NCI-H82 treated with DMSO at 0.1 percent for 48 hours (cell line): ENCODE data around the gene CYP27C1.

Experiments used
- DNase-seq: peaks from one replicate; lab custom pipeline; 2025; ENCODE audit not compliant: unreplicated experiment; lab: John Stamatoyannopoulos, UW

The CYP27C1 gene

DNA sequence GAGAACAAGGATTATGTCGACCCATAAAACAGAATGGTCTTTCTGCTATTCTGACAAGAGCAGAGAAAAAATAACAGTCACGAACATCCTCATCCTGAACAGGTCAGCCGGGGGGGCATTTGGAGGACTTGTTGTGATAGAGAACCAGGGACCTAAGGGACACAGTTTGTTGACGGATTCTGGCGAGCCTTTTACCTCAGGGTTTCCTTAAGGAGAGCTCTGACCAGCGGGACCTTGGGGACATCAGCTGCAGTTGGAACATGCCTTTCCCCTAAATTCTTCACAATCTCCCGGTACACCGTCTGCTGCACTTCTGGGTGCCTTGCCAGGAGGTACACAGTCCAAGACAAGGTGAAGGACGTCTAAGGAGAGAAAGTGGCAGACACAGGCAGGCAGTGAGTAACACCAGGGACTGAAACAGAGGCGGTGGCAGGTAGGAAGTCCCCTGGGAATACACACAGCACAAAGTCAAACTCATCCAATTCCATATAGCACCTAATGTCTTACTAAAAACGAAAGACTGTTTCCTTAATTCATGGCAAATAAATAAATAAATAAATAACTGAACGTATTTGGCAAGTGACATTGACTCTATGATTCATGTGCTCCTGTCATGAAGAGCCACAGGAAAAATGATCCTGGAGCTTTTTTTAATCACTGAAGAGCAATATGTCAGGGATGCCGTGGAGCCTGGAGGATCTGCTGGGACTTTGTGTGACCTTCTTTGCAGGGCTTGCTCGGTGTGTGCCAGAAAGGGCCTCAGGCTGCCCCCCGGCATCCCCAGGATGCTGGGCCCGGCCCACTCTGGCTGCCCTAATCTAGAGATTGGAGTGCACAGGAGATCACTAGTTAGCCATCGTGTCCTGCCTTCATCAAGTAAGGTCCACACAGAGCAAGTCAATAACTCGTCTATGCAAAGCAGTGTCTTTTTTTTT lies 24.7 kb downstream of the CYP27C1 start:
- no peak for DNase-seq

DNA sequence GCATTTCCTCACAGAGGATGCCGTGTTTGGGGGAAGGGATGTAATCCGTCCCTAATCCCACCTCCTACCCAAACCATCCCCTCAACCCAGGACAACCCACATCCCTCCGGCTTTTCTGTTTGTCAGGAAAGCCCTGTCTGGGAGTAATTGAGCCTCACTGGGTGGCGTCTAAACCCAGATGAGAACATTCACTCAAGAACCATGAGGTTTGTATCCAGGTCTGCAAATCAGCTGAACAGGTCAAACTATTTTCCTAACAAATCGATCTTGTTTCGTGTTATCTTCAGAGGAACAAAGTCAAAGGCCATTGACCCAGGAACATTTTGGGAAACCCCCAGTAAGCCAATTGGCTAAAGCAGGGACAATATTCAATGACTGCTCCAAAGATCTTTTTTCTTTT lies 25.7 kb downstream of the CYP27C1 start:
- DNase-seq, result peak; percentile 11

DNA sequence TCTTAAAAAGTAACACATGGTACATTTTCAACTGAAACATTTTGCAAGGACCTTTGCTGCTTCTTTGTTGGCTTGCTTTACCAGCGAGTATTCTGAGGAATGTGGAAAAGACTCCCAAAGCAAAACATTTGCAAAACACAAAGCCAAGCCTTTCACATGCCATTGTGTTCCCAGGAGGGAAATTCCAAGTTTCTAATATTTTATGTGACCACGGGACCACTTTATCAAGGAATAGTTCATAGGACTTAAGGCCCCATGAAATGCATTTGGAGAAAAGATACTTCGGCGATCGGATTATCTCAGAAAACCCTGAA lies 26.2 kb downstream of the CYP27C1 start:
- DNase-seq, result no peak

DNA sequence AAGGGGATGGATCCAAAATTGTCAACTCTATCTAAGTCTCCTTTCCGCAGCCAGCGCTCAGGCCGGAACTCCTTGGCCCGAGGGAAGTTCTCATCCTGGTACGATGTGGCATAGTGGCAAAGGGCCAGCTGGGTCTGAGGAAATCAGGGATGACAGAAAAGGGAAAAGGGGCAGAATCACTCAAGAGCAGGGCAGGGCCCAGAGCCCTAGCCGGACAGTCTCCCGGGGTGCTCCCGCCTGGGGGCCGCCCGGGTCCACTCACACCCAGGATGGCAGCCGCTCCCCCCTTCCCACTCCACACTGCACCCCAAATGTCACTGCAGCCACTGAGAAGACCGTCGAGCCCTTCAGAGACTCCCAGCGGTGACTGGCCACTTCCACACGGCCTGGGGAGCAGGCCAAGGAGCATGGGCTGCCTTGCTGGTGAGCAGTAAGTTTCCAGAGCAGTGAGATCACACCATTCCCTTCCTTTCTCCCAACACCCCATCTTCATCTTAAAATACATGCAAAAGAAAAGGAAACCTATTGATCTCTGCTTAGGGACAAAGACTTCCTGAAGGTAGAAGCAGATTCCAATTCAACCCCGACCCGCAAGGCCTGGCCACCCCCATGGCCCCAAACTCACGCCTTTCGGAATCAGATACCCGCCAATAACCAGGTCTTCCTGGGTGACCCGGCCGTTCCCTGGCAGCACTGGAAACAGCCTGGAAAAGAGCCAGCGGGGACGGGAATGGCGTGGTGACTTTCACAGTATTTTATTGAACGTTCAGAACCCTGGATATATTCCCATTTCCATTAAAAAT lies 26.7 kb downstream of the CYP27C1 start:
- no peak for DNase-seq

DNA sequence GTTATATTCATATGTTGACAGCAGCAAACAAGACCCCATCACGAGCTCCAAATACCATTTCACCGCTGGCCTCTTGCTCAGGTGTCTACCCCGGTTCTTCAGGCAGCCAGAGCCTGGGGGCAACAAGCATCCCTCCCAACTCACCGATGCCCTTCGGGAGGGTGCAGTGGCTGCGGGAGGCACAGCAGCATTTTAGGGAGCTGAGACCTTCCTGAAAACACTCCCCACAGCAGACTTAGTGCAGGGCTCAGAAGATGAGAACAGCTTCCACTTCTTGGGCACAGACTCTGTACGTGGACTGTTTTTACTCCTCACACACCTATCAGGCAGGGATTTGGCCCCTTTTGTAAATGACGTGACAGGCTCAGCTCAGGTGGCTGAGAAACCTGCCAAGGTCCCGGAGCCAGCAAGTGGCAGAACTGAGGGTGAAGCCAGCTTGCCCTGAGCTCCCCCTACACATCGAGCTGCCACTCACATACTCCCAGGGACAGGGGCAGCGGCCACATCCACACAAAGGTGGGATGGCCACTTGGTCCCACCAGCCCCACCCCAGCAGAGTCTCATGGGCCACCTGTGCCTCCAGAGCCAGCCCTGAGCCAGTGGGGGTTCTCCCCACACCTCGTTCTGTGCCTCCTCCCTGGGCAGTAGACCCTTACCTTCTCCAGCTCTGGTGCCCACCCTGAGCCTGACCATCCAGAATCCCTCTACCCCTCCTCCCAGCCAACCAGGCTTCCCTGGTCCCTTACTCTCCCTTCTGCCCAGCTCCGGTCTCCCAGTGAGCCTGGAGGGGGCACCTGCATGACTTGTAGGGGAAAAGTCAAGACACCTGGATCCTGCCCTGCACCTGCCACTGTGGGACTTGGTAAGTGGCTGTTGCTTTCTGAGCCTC lies 28.5 kb downstream of the CYP27C1 start:
- DNase-seq, result no peak

DNA sequence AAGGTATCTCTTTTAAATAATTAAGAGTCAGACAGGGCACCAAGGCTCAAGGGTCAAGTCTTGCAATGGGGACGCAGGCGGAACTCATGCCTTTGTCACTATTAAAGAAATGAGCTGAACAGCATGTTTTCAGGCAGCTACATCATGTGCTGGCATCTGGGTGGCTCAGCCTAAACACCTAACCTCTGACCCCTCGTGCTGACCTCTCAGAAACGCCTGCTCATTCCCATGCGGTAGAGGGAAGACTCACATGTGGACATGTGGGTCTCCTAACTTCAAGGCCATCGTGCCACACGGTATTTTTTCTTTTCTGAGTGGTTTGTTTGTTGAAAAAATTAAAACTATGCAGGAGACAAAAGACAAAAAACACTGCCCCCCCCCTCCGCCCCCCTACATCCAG lies 31.3 kb downstream of the CYP27C1 start:
- no peak for DNase-seq

DNA sequence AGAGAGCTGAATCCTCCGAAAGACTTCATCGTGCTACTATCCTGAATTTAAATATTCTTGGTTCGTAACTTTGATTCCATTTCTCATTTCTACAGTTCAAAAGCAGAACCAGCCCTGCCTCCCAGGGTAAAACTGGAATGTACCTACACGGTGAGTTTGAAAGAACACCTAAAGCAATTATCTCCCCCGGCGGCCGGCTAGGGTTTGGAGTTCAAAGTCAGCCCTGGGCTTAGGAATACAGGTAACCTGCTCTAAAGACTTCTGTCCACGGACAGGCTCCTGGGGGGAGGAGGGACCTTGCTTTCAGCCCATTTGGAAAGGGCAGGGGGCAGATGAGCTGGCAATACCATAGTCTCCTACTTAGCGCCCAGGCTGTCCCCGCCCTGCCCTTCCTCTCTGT lies 32.3 kb downstream of the CYP27C1 start:
- no peak for DNase-seq

DNA sequence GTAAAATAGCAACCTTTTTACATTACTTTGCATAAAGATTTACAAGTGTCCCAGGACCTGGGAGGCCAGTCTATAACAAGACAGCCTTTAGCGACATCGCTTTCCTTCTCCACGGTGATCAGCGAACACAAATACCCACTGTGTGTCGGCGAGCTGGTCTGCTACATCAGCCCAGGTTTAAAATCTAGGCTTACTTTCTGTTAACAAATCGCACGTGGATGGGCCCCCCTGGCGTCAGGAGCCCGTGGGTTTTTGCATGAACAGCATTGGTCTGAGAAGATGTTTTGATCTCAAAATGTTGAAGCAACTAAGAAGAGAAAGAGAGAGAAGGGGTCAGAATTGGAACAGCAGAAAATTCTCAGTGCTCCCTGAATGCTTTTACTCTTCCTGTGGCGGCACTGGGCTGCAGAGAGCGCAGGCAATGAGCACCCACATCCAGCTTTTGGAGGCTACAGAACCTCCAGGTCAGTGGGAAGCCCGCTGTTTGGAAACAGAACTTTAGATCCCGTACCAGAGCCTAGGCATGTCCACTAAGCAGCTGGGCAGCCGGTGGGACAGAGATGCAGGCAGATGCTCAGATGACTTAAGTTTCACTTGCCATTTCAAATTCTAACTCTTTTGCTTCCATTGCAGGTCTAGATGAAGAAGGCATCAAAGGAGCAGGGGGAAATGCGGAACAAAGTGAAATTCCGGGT lies 32.9 kb downstream of the CYP27C1 start:
- no peak for DNase-seq

DNA sequence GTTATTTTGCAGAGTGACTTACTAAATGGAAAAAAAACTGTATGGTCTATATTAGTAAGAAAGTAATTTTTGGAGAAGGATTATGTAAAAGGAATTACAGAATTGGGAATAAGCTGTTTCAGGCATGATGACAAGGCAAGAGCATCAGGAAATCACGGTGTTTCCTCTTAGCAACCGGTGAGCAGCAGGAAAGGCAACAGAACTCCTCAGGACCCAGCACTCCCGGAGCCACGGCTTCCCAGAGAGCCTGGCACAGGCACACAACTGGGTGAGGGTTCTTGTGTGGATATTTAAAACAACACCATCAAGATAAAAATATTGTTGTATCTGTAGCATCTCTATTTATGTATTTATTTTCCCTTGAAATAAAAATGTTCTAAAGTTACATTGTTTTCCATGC lies 34.4 kb downstream of the CYP27C1 start:
- no peak for DNase-seq

DNA sequence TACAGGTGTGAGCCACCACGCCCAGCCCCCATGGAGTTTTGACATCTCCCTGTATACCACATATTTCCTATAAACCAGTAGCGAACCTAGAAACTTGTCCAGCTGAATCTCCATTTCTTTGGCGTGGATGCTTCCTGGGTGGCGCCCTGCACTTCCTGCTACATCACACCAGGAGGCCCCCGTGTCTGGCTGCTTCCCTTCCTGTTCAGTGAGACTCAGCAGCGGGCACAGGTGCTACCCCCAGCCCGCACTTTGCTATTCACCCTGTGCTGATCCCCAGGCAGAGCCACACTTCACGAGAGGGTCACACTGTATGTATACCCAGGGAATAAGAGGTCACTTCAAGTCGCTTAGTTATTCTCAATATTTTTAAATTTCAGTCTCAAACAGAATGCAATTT lies 35.0 kb downstream of the CYP27C1 start:
- DNase-seq, result no peak

DNA sequence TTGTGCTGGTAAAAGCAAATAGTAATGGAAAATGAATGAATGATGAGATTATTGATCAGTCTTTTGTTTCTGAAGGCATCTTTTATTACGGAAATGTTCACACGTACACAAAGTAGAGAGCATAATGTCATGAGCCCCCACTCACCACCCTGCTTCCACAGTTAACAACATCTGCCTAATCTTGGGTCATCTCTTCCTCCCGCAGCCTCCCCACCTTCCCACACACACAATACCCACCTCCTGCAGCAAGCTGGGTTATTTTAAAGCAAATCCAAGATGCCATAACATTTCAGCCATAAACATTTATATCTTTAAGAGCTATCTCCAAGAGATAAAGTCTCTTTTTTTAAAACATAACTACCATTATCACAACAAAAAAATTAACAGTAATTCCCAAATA lies 36.3 kb downstream of the CYP27C1 start:
- no peak for DNase-seq

DNA sequence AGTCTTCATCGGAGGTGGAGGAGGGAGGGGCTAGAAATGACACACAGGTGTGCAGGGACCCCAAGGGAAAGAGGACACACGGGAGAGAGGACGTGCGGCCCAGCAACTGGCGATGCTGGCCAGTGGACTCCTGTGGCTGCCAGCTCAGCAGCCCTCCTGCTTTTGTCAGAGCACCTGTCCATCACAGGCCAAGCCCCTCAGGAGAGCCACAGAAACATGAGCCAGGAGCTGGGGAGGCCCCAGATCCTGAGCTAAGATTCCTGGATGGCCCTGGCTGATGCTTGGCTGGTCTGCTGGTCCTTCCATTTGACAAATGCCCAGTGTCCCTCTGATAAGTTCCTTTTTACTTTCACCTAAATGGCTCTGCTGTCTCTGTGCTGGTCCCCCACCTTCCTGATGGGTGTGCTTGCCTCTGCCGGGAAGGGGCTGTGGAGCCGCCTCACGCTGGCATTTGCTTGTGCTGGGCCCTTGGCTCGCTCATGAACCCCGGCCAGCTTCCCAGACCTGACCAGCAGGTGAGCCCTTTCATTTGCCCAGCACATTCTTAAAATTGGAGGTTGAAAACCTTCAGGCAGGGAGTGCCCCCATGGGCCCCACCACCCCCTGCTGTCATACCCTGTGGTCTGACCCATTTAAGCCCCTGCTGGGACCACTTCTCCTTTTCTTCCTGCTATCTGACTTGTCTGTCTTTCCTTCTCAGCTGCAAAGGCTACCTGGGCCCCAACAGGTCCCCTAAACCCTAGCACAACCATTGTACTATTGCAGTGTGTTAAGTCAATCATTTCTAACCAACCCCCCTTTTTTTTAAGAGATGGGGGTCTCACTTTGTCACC lies 37.3 kb downstream of the CYP27C1 start:
- no peak for DNase-seq

DNA sequence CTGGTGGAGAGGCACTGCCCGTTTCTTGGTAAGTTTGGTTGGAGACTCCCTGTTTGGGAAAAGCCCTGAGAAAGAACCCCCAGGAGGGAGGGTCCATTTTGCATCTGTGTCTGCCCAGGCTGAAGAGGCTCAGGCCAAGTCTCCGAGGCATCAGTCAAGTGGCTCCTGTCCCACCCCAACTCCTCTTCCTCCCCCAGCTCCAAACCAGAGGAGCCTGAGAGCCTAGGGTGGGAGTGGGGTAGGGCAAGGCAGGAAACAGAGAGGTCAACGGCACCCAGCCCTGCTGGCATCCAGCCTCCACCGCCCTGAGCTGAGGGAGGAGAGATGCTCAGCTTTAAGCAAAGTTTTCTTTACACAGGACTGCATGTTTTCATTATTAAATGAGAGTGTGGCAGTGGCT lies 38.2 kb downstream of the CYP27C1 start:
- no peak for DNase-seq

DNA sequence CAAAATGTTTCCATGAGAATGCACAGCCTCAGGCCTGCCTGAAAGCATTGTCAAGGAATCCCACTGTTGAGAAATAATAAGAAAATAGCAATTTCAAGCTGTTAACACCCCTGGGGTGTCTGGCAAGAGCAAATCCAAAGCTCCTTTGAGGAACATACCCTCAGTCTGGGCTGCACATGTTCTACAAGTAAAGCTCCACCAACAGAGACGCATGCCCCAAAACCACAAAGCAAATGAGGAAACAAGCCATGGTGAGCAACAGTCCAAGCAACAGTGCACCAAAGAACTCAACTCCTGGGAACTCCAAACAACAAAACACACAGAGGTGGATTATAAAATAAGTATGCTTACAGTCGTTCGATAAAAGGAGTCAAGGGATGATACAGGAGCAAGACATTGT lies 40.3 kb downstream of the CYP27C1 start:
- DNase-seq, result no peak

DNA sequence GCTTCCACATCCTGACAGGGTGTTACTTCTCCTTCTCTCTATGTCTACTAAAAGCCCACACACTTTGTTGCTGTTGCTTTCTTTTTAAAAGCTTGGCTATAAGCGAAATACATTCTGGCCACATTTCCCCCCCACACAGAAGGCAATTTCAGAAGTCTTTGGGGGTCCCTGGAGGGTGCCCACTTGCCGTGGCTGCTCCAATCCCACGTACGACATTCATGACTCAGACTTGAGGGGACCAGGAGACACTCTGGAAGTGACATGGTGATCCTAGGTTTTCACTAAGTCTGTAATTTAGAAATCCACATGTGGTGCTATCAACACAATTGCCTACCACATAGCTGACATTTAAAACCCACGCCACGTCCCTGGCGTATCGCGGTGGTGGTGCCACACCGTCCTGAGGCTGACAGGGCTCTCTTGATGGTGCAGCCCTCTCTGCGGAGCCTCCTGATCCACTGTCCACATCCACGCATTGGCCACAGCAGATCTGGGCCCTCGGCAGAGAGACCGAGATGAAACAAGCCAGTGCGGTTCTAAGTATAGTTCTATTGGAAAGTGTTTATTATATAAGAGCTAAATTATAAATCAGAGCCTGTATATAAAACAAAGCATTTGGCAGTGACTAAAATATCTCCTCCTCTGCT lies 42.4 kb downstream of the CYP27C1 start:
- DNase-seq, result no peak

DNA sequence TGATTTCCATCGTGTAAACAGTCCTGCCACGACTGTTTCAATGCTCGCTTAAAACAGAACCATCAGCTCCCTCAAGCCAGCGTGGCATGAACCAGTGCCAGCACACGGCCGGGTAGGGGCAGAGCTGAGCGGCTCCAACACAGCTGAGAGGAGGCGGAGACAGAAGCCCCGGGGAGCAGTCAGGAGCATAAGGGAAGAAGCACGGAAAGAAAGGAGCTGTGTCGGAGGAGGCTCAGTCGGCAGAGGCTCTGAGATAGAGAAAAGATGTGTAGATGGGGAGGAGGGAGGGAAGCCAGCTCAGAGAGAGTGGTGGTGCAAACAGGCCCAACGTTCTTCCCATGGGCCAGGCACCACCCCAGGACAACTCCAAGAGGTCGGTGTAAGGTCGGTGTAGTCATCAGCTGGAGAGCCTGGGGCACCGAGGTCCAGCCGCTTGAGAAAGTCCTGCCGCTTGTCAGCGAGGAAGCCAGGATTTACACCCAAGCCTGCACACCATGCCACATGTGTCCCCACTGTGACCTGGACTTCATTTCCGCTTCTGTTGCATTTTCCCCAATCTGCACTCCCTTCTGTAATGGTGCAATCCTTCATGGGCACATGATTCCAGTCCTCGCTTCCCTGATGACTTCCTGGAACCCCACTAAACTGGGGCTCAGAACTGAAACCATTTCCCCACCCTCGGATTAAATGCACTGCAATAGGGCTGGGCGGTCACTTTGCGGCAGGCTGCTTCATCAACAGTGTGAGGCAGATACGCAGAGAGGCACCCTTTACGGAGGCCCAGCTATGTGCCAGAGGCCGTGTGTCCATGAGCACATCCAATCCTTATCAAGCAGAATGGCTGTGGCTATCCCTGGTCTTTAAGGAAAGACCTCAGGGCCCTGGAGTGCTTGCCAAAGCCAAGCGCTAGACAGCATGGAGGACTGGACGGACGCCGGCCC lies 43.5 kb downstream of the CYP27C1 start:
- no peak for DNase-seq

DNA sequence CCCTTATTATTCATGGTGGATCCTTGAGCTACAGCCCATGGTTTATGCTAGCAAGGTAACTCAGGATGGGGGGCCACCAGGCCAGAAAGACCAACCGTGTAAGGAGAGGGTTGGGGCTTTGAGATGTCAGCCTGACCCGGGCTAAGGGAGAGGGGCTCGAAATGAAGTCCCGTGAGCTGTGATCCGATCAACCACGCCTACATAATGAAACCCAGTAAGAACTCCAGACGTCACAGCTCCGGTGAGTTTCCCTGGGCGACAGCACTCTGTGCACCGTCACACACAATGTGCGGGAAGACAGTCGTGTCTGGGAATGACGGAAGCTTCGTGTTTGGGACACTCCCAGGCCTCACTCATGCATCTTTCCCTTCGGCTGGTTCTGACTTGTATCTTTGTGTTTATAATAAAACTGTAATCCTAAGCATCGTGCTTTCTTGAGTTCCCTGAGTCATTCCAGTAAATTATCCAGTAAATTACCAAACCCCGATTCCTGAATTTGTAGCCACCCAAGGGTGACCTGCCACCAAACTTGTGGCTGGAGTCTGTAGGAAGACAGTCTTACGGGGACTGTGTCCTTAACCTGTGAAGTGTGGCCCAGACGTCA lies 44.2 kb downstream of the CYP27C1 start:
- no peak for DNase-seq
